ENCODE data around the gene MAN1C1.

MAN1C1 gene

DNA sequence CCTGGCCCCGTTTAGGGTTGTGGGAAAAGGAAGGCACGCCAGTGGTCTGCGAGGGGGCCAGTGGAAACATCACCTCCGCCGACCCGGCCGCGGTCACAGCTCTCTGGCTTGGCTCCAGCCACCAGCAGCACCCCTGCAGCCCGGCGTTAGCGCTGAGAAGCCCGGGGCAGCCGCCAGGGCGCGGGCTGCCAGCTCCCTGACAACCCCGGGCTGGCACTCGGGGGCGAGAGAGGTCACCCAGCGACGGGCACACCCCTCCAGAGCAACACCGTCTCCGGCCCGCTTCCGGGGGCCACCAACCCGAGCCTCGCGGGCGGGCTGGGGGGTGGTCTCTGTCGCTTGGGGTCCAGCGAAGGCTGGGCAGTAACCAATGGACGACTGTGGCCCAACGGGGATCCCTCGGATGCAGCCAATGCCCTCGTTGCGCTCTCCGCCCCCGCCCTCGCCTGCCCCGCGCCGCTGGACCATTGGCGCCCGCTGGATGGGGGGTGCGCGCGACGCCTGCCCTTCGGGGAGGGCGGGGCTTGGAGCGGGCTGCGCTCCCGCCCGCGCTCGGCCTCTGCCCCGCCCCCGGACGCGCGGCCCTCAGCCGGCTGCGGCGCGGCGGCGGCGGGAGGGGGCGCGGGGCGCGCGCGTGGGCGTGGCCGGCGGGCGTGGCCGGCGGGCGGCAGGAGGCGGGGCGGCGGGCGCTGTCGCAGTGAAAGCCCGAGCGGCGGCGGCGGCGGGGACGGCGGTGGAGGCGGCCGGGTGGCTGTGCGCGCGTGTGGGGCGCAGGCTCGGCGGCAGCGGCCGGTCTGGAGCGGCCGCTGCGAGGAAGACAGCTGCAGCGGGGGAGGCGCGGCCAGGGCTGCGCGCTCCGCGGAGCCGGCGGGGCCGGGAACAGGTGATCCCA is at the start of gene MAN1C1:
Gene MAN1C1 (plus strand): TSS at position 697 of the 892 bp plus-strand sequence. CDS start 1,007 bp downstream, outside the sequence.
- peak; percentile 96 for DNase-seq (ENCODE audit: low spot score)

DNA sequence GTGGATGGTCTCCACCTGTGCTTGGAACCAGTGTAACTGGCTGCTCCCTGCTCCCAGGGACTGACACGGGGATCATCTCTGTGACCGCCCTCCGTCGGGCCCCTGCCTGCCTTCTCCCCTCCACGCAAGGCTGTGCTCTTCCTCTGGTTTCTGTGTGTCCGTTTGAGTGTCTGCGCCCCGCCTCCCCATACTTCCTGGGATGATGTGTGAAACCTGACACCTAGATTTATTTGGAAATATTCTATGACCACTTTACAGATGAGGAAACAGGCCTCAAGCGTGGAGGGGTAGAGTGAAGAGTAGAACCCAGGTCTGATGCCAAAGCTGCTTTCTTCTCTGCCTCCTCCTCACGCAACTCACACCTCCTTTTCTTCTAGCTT is 48.9 kb upstream of the MAN1C1 start:
- no peak for DNase-seq (ENCODE audit: low spot score)

DNA sequence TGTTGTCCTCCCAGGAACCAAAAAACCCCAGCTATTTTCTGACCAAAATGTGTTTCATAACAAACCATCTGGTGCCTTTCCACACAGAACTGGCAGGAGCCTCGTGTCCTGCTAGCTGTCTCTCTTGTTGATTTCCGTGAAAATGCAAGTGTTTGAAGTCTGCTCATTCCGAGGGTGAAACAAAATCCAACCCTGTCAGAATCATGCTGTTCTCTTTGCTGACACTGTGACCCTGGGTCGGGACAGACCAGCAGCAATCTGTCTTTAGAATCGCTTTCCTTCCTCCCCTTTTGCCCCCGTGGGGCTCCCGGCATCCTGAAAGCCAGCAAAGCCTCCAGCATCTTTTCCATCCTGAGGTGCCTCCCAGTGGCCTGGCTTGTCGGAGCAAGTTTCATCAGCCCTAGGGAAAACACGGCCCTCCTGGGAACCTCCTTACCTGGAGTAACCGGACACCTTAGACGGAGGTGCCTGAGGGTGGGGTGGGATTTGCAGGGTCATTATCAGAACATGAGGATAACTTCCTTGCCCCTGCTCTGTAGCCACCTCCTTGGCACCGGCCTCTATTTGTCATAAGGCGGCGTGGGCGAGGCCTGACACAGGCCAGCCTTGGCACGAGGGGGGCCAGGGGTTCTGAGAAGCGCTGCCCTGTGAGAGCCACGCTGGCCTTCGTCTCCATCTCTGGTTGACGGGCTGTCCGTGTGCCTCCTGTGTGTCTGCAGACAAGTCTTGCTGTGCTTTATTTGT is 48.3 kb upstream of the MAN1C1 start:
- DNase-seq (ENCODE audit: low spot score) = peak; percentile 57

DNA sequence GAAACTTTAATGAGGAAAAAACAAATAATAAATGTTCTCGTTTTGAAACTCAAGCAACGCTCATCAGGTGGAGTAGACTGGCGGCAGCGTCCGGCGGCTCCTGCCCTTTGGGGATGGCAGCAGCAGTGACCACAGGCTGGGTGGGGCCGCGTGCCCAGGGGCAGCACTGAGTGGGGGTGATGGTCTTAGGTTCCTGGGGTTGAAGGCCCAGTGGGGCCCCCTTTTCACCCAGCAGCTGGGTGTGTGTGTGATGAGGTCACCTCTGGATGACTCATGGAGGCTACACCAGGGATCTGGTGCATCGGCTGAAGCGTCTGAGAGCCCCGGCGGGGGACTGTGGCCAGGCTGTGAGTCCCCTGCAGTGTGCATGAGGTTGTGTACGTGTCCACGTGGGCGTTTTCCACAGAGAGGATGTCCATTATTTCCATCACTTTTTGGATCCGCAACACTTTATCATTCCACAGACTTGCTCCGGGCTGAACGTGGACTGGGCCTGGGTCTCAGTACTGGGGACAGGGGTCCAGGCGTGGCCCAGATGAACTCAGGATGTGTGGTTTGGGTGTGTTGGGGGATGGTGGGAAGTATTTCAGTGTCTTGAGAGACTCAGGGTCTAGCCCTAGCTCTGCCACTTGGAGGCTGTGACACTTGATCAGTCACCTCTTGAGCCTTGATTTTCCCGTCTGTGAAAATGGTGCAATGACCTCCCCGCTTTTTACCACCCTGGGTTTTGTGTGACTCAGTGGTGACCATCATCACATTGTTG is 47.6 kb upstream of the MAN1C1 start:
- DNase-seq (ENCODE audit: low spot score) = no peak

DNA sequence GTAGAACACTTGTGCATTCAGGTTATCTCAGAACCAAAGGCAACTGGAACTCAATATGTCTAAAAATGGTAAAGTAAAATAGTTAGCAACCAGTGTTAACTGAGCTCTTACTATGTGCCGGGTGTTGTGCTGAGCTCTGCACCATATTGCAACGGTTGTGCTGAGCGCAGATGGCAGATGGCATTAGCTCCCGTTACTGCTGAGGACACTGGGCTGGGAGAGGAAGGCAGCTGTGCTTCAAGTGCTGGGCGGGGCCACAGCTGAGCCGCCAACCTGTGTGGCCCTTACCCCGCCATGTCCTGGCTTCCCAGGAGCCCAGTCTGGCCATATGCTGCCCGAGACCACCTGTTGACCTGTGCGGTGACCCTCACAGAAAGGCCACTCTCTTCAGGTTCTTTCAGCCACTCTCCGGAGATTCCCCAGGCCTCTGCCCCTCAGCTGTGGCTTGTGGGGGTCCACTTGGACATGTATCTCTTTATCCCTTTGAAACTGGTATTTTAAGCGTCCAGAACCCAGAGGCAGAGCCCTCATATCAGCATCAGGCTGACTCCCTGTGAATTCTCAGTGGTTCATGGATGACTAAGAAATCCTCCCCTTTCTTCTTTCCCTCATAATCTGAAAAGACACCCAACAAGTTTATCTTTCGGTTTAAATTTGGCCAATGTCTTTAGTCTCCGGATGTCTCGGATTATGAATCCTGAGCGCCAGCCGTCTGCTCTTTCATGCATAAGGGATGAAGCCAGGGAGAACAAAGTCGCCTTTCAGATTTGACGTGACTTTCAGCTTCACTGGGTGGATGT is 46.8 kb upstream of the MAN1C1 start:
- DNase-seq (ENCODE audit: low spot score) = peak; percentile 47

DNA sequence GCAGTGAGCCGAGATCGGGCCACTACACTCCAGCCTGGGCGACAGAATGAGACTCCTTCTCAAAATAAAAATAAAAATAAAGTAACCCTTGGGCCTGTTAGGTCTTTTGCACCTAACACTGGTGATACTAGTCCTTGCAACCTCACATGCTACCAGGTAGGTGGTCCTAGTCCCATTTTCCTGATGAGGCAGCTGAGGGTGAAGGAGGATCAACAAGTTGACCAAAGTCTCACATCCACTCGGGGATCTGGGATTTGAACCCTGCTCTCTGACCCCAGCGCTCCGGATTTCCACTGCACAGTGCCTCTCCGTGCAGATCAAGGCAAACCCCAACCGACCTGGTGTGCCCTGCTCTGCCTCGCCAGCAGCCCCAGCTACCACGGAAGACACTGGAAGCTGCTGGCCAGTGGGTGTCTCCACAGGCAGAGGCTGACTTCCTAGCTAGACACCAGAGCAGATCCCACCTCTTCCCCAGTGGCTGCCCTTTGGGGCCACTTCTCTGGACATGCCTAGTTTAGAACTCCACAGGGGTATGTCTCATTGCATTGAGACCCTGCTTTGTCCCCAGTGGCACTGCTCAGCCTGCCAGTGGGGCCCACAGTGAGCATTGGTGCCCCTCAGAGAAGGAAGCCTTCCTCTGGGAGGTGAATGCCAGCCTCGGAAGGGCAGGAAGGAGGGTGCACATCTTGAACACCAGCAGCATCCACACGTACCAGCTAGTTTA is 45.6 kb upstream of the MAN1C1 start:
- no peak for DNase-seq (ENCODE audit: low spot score)

DNA sequence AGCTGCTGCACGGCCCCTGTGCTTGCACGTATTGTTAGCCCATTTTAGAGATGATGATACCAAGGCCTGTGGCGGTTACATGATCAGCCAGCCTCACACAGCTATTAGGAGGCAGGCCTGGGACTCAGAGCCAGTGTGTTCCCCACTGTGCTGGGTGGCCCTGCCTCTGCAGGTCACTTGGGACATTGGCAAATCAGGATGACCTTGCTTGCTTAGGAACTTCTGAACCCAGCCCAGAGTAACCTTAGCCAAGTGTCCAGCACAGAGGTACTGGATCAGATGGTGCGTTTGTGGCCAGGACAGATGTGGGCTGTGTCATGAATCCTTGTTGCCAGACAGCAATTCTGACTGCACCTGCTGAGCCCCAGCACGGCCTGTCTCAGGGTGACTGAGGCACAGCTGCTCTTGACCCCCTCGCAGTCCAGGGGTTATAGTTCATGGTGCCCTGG is 45.0 kb upstream of the MAN1C1 start:
- DNase-seq (ENCODE audit: low spot score) = no peak

DNA sequence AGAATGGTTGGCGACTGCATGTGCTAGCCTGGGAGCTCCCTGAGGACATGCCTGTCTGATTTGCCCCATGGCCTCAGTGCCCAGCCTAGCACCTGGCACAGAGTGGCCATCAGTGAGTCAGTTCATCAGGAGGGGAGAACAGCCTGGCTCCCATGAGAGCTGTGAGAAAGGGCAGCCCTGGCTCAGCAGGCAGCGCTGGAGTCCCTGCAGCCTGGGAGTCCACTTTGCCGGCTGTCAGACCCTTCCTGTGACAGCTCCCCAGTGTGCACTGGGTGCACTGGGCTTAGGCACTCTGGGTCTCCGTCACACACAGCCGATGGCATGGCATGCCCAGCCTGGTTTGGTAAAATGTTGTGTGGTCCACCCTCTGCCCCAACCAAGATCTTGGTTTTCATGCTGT is 44.5 kb upstream of the MAN1C1 start:
- no peak for DNase-seq (ENCODE audit: low spot score)

DNA sequence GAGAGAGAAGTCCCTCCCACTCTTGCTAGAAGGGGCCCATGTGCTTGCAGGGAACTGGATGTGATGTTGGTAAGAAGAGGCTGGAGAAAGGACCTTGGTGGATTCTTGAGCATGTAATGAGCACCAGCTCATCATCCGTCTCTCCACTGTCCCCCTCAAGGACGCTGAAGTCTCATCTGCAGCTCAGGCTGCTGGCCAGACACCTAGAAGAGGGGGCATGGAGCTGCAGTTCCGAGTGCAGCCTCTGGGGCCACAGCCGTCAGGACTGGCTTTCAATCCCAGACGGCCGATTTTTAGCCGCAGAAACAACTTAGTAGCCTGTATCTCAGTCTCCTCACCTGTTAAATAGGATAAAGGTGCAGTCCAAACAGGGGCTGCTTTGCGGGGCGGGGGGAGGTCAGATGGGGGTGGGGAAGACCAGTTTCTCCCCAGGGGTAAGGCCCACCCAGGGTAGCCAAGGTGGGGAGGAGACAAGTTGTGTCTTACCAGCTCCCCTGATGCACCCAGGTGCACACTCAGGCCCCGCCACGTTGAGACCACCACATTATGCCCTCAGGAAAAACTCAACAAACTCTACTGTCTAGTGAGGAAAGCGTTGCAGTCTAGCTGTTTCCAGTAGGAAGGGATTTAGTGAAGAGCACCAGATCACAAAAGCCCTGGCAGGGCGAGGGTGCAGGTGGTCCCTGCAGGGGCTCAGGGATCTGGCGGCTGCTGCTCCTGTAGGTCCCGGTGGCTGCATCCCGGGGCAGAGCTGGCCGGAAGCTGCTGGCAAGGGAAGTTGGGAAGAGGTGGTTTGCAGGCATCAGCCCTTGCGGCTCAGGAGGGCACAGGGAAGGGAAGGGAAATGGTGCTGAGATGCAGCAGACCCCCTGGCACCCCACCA is 43.6 kb upstream of the MAN1C1 start:
- DNase-seq (ENCODE audit: low spot score) = peak; percentile 50

DNA sequence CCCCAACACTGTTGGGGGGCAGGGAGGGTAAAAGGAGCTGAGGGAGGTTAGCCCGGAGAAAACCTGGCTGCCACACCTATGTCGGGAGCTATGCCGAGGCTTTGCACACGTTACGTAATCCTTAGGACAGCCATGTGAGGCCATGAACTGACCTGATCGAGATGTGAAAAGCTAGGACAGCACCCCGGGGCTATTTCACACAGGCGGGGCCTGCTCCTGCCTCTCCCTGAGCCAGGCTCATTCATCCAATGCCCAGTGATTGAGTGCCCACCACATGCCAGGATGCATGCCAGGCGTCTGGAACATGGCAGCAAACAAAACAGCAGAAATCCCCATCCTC is 43.0 kb upstream of the MAN1C1 start:
- DNase-seq (ENCODE audit: low spot score) = no peak

DNA sequence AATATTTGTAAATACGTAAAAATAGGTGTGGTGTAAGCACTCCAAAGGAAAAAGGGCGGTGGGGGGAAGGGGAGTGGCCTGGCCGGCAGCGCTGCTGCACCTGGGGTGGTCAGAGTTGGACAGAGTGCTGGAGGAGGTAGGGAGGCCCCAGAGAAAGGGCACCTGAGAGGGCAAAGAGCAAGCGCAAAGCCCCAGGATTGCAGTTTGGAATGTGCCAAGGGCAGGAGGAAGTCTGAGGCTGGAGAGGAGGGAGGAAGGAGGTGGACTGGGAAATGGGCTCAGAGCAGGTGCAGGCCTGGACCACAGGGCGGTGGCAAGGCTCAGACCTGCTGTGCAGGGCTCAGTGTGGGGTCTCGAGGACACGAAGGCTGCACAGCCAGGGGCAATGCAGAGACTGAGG is 42.6 kb upstream of the MAN1C1 start:
- DNase-seq (ENCODE audit: low spot score) = no peak

DNA sequence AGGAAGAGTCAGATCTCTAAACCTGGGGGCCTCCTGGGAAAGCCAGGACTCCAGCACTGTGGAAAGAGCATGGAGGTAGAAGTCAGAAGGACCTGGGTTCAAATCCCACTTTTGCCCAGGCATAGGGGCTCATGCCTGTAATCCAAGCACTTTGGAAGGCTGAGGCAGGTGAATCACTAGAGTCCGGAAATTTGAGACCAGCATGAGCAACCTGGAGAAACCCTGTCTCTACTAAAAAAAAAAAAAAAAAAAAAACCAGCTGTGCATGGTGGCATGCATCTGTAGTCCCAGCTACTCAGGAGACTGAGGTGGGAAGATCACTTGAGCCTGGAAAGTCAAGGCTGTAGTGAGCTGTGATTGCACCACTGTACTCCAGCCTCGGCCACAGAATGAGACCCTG is 41.4 kb upstream of the MAN1C1 start:
- DNase-seq (ENCODE audit: low spot score) = no peak

DNA sequence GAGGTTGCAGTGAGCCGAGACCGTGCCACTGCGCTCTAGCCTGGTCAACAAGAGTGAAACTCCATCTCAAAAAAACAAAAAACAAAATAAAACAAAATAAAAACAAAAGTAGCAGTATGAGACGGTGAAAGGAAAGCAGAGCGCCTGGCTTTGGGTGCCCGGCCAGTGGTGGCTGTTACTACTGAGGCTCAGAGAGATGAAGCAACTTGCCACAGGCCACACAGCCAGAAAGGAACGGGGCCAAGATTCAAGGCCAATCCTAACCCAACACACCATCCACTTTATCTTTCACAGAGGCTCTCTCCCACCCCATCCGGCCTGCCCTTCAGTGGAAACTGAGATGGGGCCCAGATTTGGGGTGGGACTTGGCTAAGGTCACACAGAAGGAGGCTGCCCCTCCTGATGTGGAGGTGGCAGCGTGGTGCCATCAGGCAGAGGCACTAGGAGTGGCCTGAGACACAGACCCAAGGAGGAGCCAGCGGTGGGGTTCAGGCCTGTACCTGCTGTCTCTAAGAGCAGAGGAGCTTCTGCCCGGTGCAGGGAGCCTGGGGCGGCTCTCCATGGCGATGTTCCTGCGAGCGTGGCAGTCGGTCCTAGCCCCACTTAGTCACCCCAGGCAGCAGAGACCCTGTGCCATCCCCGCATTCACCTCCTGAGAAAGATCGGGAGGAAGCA is 40.0 kb upstream of the MAN1C1 start:
- no peak for DNase-seq (ENCODE audit: low spot score)

DNA sequence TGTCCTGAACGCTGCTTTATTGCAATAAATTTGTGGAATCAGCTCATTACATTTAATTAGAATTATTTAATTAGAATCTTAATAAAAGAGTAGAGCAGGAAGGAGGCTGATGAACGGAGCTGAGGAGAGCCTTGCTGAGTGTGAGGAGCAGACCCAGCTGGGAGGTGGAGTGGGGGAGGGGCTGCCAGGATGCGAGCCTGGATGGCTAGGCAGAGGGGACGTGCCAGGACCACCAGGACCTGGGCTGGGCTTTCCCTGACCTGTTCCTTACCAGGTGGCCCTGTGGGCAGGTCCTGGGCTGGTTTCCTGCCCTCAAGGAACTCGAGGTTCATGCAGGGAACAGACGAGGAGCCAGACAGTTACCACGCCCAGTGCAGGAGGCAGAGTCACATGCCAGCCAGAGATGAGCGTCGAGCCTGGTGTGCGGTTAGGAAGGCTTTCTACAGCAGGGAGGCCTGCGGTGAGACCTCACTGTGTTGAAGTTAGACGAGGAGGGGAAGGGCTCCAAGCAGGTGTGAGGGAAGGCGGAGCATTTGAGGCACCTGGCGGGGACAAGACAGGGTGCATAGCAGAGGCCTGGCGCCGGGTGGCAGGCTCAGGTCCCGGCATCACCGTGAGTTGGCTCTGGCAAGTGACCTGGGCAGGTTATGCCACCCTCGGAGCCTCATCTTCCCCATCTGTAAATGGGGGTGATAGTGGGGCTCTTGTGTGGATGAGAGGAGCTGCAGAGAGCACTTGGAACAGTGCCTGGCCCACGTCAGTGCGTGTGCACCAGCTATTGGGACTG is 39.3 kb upstream of the MAN1C1 start:
- no peak for DNase-seq (ENCODE audit: low spot score)

DNA sequence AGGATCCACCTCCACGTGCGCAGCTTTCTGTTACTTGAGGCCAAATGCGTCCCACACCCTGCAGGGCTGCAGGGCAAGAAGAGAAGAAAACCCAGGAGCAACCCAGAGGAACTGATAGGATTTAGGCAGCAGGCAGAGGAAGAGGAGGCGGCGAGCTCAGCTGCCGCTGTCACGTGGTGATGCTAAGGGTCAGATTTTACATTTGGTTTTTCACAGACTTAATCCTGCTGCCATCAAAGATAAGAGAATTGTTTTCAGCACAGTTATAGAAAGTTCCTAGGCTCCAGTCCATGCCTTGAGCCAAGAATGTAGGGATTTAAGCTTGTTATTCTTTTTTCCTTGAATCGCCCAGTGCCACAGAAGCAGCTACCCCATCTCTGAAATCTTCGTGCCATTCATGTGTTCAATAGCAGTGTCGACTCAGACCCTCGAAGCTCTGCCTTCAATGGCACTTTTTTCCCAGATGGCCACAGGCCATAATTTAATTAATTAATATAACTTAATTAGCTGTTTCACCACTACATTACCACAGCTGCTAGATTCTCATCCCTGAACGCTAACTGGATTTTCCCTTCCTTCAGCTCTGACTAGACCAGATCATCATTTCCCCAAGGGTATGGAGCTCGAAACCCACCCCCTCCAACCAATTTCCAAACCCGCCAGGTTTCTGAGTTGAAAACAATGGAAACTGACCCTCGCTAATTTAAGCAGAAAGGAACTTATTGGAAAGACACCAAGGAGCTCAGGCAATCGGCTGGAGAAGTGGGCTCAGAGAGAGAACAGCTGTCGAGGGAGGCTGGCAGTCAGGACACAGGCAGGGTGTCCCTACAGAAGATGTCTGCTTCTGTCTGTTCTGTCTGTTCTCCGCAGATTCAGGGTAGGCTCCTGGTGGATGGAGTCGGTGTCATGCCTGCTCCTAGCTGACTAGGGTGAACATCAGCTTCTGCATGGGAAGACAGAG is 37.0 kb upstream of the MAN1C1 start:
- no peak for DNase-seq (ENCODE audit: low spot score)

DNA sequence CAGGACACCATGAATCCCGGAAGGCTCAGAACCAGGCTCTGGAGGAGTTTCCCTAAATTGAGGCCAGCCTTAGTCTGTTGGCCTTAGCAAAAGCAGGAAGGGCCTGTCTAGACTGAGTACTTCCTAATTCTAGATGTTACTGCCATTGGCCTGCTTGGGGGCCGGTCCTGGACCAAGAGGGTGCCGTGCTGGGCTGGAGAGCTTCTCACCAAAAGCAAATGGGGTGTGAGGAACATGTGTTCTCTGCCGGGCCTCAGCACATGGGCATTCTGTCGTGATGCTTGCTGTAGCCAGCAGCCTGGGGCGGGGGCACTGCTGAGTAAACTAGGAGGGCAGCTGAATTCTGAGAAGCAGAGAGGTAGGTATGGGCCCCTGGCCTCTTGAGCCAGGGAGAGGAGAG is 35.7 kb upstream of the MAN1C1 start:
- peak; percentile 4 for DNase-seq (ENCODE audit: low spot score)

DNA sequence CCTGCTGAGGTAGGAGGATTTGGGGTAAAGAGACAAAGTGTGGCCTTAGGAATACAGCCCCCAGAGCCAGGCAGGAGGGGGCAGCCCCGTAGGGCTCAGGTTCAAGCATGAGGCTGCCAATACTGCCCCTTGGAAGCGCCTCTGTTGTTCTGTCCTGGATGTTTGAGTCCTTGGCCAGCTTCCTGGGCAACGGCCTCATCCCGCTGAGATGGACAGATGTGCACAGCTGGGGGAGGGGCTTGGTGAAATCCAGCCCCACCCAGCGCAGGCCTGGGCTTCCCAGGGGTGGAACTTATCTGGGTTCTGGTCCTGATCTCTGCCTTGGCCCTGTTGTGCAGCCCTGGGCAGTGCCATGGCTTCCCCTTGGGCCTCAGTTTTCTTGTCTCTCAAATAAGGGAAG is 34.8 kb upstream of the MAN1C1 start:
- no peak for DNase-seq (ENCODE audit: low spot score)

Data from Ammon's horn (tissue), 1 donor.